H9 (cell line): ENCODE results near the gene CEP68. TPM values are rescaled to one million over a fixed set of nuclear protein-coding genes. Genes with fewer than 3 reads are reported as not detected.

Experiments
- DNase-seq: peaks from one replicate; pipeline ENCODE4 v3.0.0-alpha.2; 2017
- H2AFZ ChIP-seq: one replicate; pipeline ENCODE4 v1.6.1; 2013; ENCODE audit warnings: mild to moderate bottlenecking, low read length, control low read depth, moderate library complexity
- H2AK5ac ChIP-seq: 2 replicates; pipeline ENCODE4 v1.6.1; 2013; ENCODE audit warnings: low read length, control low read depth, mixed read lengths; ENCODE audit not compliant: insufficient read length
- H2BK120ac ChIP-seq: one replicate; pipeline ENCODE4 v1.6.1; 2013; ENCODE audit warnings: low read depth, mild to moderate bottlenecking, low read length, control low read depth, inconsistent platforms; ENCODE audit not compliant: poor library complexity, severe bottlenecking
- H2BK12ac ChIP-seq: 2 replicates; pipeline ENCODE4 v1.6.1; 2013; ENCODE audit warnings: low read length, control low read depth, mixed read lengths, low read depth; ENCODE audit not compliant: insufficient read length
- H2BK15ac ChIP-seq: 2 replicates; pipeline ENCODE4 v1.6.1; 2013; ENCODE audit warnings: low read depth, low read length, control low read depth
- H2BK20ac ChIP-seq: one replicate; pipeline ENCODE4 v1.6.1; 2013; ENCODE audit warnings: low read depth, mild to moderate bottlenecking, low read length, control low read depth, inconsistent platforms; ENCODE audit not compliant: poor library complexity, severe bottlenecking
- H2BK5ac ChIP-seq: 2 replicates; pipeline ENCODE4 v1.6.1; 2013; ENCODE audit warnings: low read length, control low read depth, mixed read lengths; ENCODE audit not compliant: insufficient read length
- H3K14ac ChIP-seq: 2 replicates; pipeline ENCODE4 v1.6.1; 2013; ENCODE audit warnings: low read length, control low read depth; ENCODE audit not compliant: insufficient read depth
- H3K18ac ChIP-seq: 2 replicates; pipeline ENCODE4 v1.6.1; 2013; ENCODE audit warnings: low read depth, mild to moderate bottlenecking, mixed read lengths, low read length, control low read depth; ENCODE audit not compliant: insufficient read length
- H3K23ac ChIP-seq: 2 replicates; pipeline ENCODE4 v1.6.1; 2013; ENCODE audit warnings: low read length, control low read depth, mixed read lengths, low read depth; ENCODE audit not compliant: insufficient read length
- H3K23me2 ChIP-seq: 2 replicates; pipeline ENCODE4 v1.6.1; 2013; ENCODE audit warnings: low read depth, mild to moderate bottlenecking, mixed read lengths, low read length, control low read depth; ENCODE audit not compliant: insufficient read length, poor library complexity, severe bottlenecking
- H3K27ac ChIP-seq: 2 replicates; pipeline ENCODE4 v1.5.1; 2013; ENCODE audit warnings: low read length, control low read depth, mixed read lengths, low read depth; ENCODE audit not compliant: insufficient read length
- H3K27me3 ChIP-seq: 2 replicates; pipeline ENCODE4 v1.6.1; 2013; ENCODE audit warnings: low read length, control low read depth, inconsistent platforms; ENCODE audit not compliant: insufficient read depth
- H3K4ac ChIP-seq: 2 replicates; pipeline ENCODE4 v1.6.1; 2013; ENCODE audit warnings: low read depth, mild to moderate bottlenecking, control low read depth, inconsistent platforms, low read length, moderate library complexity
- H3K4me1 ChIP-seq: 2 replicates; pipeline ENCODE4 v1.6.1; 2013; ENCODE audit warnings: low read length, control low read depth, inconsistent platforms; ENCODE audit not compliant: insufficient read depth
- H3K4me2 ChIP-seq: 2 replicates; pipeline ENCODE4 v1.6.1; 2013; ENCODE audit warnings: low read length, control low read depth, mixed read lengths; ENCODE audit not compliant: insufficient read length, insufficient read depth
- H3K56ac ChIP-seq: 2 replicates; pipeline ENCODE4 v1.6.1; 2013; ENCODE audit warnings: low read depth, mild to moderate bottlenecking, mixed read lengths, low read length, control low read depth; ENCODE audit not compliant: insufficient read length
- H3K79me1 ChIP-seq: 2 replicates; pipeline ENCODE4 v1.6.1; 2013; ENCODE audit warnings: low read depth, mild to moderate bottlenecking, moderate library complexity, low read length, control low read depth, inconsistent platforms; ENCODE audit not compliant: insufficient read depth, poor library complexity, severe bottlenecking
- H3K79me2 ChIP-seq: 2 replicates; pipeline ENCODE4 v1.6.1; 2013; ENCODE audit warnings: low read length, control low read depth, inconsistent platforms; ENCODE audit not compliant: insufficient read depth
- H3K9ac ChIP-seq: 2 replicates; pipeline ENCODE4 v1.6.1; 2013; ENCODE audit warnings: low read length, control low read depth, mixed read lengths; ENCODE audit not compliant: insufficient read length; ENCODE audit errors: extremely low read depth
- H3K9me3 ChIP-seq: one replicate; pipeline ENCODE4 v1.6.1; 2013; ENCODE audit warnings: low read depth, low read length, inconsistent platforms; ENCODE audit not compliant: control insufficient read depth
- H3T11ph ChIP-seq: one replicate; pipeline ENCODE4 v1.6.1; 2013; ENCODE audit warnings: mild to moderate bottlenecking, low read length, control low read depth, inconsistent platforms
- H4K20me1 ChIP-seq: one replicate; pipeline ENCODE4 v1.6.1; 2013; ENCODE audit not compliant: control insufficient read depth, insufficient read length, insufficient read depth
- H4K5ac ChIP-seq: 2 replicates; pipeline ENCODE4 v1.6.1; 2013; ENCODE audit warnings: low read depth, mild to moderate bottlenecking, mixed read lengths, low read length, control low read depth; ENCODE audit not compliant: insufficient read length
- H4K8ac ChIP-seq: replicated peaks from 2 replicates; pipeline ENCODE4 v1.6.1; 2013; ENCODE audit warnings: low read length, control low read depth, mixed read lengths, low read depth; ENCODE audit not compliant: insufficient read length
- H4K91ac ChIP-seq: 2 replicates; pipeline ENCODE4 v1.6.1; 2013; ENCODE audit warnings: low read depth, mild to moderate bottlenecking, moderate library complexity, mixed read lengths, low read length, control low read depth; ENCODE audit not compliant: insufficient read length
- H3K27ac Mint-ChIP-seq, 3 experiments: 2 replicates in 2 of 3; 3 replicates in 1 of 3; pipeline ENCODE4 v1.8.0; 2020 to 2021; ENCODE audit warnings: mixed read lengths in 3 of 3, mild to moderate bottlenecking in 1 of 3, moderate library complexity in 1 of 3
- H3K27me3 Mint-ChIP-seq: 2 replicates; pipeline ENCODE4 v1.8.0; 2021; ENCODE audit warnings: low read depth, mild to moderate bottlenecking, moderate library complexity, mixed read lengths
- H3K36me3 Mint-ChIP-seq, 3 experiments: 2 replicates in 2 of 3; 3 replicates in 1 of 3; pipeline ENCODE4 v1.8.0; 2020 to 2021; ENCODE audit warnings: low read depth in 3 of 3, mixed read lengths in 3 of 3; ENCODE audit not compliant: insufficient read depth in 1 of 3
- H3K4me1 Mint-ChIP-seq, 2 experiments: 2 replicates each; pipeline ENCODE4 v1.8.0; 2020; ENCODE audit warnings: mixed read lengths in 2 of 2
- H3K4me3 Mint-ChIP-seq, 2 experiments: 2 replicates in 1 of 2; 3 replicates in 1 of 2; pipeline ENCODE4 v1.8.0; 2020 to 2021; ENCODE audit warnings: mild to moderate bottlenecking in 2 of 2, mixed read lengths in 2 of 2, moderate library complexity in 1 of 2
- H3K9me3 Mint-ChIP-seq, 2 experiments: 2 replicates in 1 of 2; 3 replicates in 1 of 2; pipeline ENCODE4 v1.8.0; 2020; ENCODE audit warnings: mild to moderate bottlenecking in 2 of 2, mixed read lengths in 2 of 2, moderate library complexity in 1 of 2
- CTCF ChIP-seq: fragments of 200-600 bp; sonication (generic); conservative IDR thresholded peaks from 3 replicates; pipeline ENCODE4 v1.8.0; 2021; ENCODE audit warnings: antibody characterized with exemption, mild to moderate bottlenecking
- WGBS: extraction: QIAGEN DNeasy Blood & Tissue Kit; methylation state at CpG from one replicate; pipeline ENCODE4 v1.1.7; 2013; ENCODE audit warnings: missing lambda C conversion rate, low lambda C conversion rate, mixed read lengths; ENCODE audit not compliant: insufficient read length; ENCODE audit errors: extremely low coverage; 5-methylcytosine and 5-hydroxymethylcytosine counted together
- total RNA-seq: library from RNA; stranded (reverse); gene quantifications from 2 replicates; pipeline ENCODE4 v1.2.1, GENCODE V29; 2021

Gene CEP68
- total RNA-seq, 1 experiment from 2014 or later, result 20.2 TPM

- Histone ChIP-seq H3K4ac (no peak overlapping the region), H3K4me1 (peaks cover 8% of the 10 kb centered on the region), H3K9me3 (no peaks in the 10 kb centered on the region), H3K23me2 (no peaks in the 10 kb centered on the region), H4K20me1 (no peaks in the 10 kb centered on the region), H3K79me2 (no peaks in the 10 kb centered on the region), H2AFZ (no peak overlapping the region), H3K27me3 (no peaks in the 10 kb centered on the region), H2BK5ac (no peak overlapping the region), H3K14ac (no peak overlapping the region), H4K91ac (no peak overlapping the region), H3K56ac (no peak overlapping the region), H2BK15ac (no peak overlapping the region), H2BK120ac (no peak overlapping the region), H2BK20ac (no peak overlapping the region), H3K9ac (no peak overlapping the region), H3K18ac (no peak overlapping the region), H3T11ph (no peak overlapping the region), H4K5ac (no peak overlapping the region), H3K27ac (no peak overlapping the region), H3K23ac (no peak overlapping the region), H3K79me1 (no peaks in the 10 kb centered on the region), H2AK5ac (no peak overlapping the region), H3K4me2 (peak overlapping the region; percentile 6), H4K8ac (no peak overlapping the region), H2BK12ac (no peak overlapping the region)
- Mint-ChIP-seq H3K27me3 (peaks cover 2% of the 10 kb centered on the region; the same call in 1 of the 2 replicates), H3K27ac (peak overlapping the region in 2 of 3 experiments; percentile 9 to 49; a peak in 4 of 7 replicates), H3K4me1 (peaks cover 26 to 27% of the 10 kb centered on the region in 2 experiments), H3K36me3 (peaks cover 0 to 5% (median 0%) of the 10 kb centered on the region in 3 experiments; a peak in 1 of 7 replicates), H3K4me3 (peak overlapping the region in 1 of 2 experiments; percentile 11; a peak in 3 of 5 replicates), H3K9me3 (no peaks in the 10 kb centered on the region)
- no peak for TF ChIP-seq CTCF
- peak; percentile 56 for DNase-seq
- no CpG with 5 or more reads among the region's 8 CpGs for WGBS
Observed at GRCh38 chr2:65031341-65032018, 24.7 kb upstream of the CEP68 start.
